ACC112 (cell line): Measurements from ENCODE around the gene CAPRIN2.

ENCODE experiments used
- H2AFZ ChIP-seq: fragments of 200-600 bp; sonication (generic); one replicate; pipeline ENCODE4 v1.6.0; 2017; ENCODE audit warnings: antibody characterized with exemption, low read length; ENCODE audit not compliant: unreplicated experiment
- H3K27ac ChIP-seq: fragments of 200-600 bp; sonication (generic); 2 replicates; pipeline ENCODE4 v1.5.1; 2014; ENCODE audit warnings: low read depth, mild to moderate bottlenecking, antibody characterized with exemption, low read length, moderate library complexity
- H3K27me3 ChIP-seq: fragments of 200-600 bp; sonication (generic); 2 replicates; pipeline ENCODE4 v1.6.1; 2014; ENCODE audit warnings: mild to moderate bottlenecking, antibody characterized with exemption, low read length, moderate library complexity, mixed read lengths; ENCODE audit not compliant: insufficient read depth
- H3K36me3 ChIP-seq: fragments of 200-600 bp; sonication (generic); 2 replicates; pipeline ENCODE4 v1.6.1; 2016; ENCODE audit warnings: mild to moderate bottlenecking, antibody characterized with exemption, low read length, moderate library complexity, mixed read lengths; ENCODE audit not compliant: insufficient read depth
- H3K4me1 ChIP-seq: fragments of 200-600 bp; sonication (generic); one replicate; pipeline ENCODE4 v1.6.1; 2016; ENCODE audit warnings: low read length, mixed read lengths; ENCODE audit not compliant: insufficient read depth, unreplicated experiment, control insufficient read depth
- H3K4me3 ChIP-seq: fragments of 200-600 bp; sonication (generic); 2 replicates; pipeline ENCODE4 v1.5.1; 2014; ENCODE audit warnings: mild to moderate bottlenecking, low read depth, low read length
- H3K79me2 ChIP-seq: fragments of 200-600 bp; sonication (generic); one replicate; pipeline ENCODE4 v1.6.0; 2016; ENCODE audit warnings: low read length; ENCODE audit not compliant: control insufficient read depth, unreplicated experiment, insufficient read depth

Gene CAPRIN2

DNA sequence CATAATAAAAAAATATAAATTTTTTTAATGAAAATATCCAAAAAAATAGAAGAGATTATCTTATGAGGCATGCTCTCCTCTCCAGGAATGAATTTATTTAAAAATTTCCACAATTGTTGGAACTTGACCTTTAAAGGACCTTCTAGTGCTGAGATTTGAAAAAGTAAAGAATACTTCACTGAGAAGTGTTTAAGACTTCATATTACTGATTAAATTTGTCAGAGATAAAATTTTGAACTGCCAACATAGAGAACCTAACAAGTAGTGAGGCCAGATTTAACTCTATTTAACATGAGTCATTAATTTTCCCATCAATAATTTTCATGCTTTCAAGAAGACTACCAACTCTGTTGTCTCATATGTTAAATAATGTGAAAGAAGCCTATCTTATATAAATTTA lies 14.5 kb downstream of the CAPRIN2 start:
- no peak overlapping the region for H3K27ac ChIP-seq
- H3K4me3 ChIP-seq = no peak overlapping the region
- no peak overlapping the region for H2AFZ ChIP-seq
- H3K79me2 ChIP-seq = peaks cover 58% of the 10 kb centered on the region
- no peaks in the 10 kb centered on the region for H3K4me1 ChIP-seq
- H3K36me3 ChIP-seq = peaks cover 28% of the 10 kb centered on the region
- no peaks in the 10 kb centered on the region for H3K27me3 ChIP-seq

DNA sequence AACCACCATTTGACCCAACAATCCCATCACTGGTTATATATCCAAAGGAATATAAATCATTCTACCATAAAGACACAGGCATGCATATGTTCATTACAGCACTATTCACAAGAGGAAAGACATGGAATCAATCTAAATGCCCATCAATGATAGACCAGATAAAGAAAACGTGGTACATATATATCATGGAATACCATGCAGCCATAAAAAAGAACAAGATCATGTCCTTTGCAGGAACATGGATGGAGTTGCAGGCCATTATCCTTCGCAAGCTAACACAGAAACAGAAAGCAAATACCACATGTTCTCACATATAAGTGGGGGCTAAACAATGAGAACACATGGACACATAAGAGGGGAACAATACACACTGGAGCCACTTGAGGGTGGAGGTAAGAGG lies 15.7 kb downstream of the CAPRIN2 start:
- Histone ChIP-seq H3K27me3 (no peaks in the 10 kb centered on the region), H3K4me3 (no peak overlapping the region), H3K79me2 (peaks cover 51% of the 10 kb centered on the region), H3K27ac (no peak overlapping the region), H3K4me1 (no peaks in the 10 kb centered on the region), H2AFZ (no peak overlapping the region), H3K36me3 (peaks cover 29% of the 10 kb centered on the region)

DNA sequence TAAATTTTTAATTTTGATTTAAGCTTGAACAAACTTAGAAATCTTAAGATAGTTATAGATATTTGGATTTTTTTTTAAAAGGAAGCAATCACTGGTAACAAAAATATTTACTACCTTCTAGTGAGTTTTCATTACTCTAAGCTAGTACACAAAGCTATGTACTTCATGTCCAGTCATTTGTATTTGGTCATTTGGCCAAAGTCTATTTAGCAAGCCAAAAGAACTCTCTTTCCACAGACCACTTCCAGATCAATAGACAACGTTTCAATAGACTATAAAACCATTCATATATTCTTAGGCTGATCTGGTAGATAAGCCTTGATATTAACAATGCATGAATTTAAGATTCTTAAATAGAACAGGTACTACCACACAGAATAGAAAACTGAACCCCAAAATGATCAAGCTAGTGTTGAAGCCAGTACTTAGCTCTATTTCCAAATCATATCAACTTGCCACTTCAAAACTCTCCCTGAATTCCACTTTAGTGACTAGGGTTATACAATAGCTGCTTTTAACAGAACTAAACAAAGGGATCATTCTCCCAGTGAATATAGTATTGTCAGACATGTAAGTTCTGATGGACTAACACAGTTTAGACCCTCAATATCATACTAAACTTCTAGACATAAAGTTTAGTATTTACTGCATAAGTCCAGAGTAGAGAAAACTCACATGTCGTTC lies 21.7 kb downstream of the CAPRIN2 start:
- Histone ChIP-seq H3K4me1 (no peaks in the 10 kb centered on the region), H3K36me3 (peaks cover 34% of the 10 kb centered on the region), H3K27ac (no peak overlapping the region), H3K79me2 (peaks cover 17% of the 10 kb centered on the region), H3K27me3 (no peaks in the 10 kb centered on the region), H2AFZ (no peak overlapping the region), H3K4me3 (no peak overlapping the region)

DNA sequence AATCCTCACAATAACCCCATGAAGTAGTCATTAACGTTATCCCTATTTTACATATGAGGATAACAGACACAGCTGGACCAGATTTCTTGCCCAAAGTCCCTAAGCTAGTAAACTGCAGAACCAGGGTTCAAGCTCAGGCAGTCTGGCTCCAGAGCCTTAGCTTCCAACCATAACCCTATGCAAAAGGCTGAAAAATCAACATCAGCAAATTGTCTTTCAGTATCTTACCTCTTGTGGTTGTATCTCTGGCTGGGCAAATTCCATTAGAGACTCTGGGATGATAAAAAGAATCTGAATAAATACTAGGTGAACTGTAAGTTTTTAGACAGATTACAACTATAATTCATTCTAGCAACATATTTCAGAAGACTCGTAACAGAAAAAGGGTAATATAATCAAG lies 24.7 kb downstream of the CAPRIN2 start:
- Histone ChIP-seq H3K27ac (no peak overlapping the region), H3K27me3 (no peaks in the 10 kb centered on the region), H3K36me3 (peaks cover 34% of the 10 kb centered on the region), H2AFZ (no peak overlapping the region), H3K79me2 (peaks cover 22% of the 10 kb centered on the region), H3K4me3 (no peak overlapping the region), H3K4me1 (peaks cover 22% of the 10 kb centered on the region)

DNA sequence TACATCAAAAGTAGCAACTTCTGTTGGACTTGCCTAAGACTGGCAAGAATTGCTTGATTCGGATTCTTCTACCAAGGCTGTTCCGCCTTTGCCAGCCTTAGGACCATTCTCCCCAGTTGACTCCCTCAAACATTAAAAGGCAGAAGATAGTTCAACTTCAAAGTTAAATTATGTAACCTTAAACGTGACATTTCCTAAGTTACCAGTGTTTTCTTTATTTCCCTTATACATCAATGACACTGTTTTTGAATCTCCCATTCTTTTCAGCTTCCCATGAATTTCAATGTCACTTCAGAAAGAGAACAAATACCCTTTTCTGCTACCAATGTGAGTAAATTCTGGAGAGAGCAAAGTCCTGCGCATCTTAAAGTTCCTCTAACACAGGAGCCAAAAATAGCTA lies 25.2 kb downstream of the CAPRIN2 start:
- Histone ChIP-seq H3K4me1 (peaks cover 25% of the 10 kb centered on the region), H3K79me2 (peaks cover 26% of the 10 kb centered on the region), H3K4me3 (no peak overlapping the region), H2AFZ (no peak overlapping the region), H3K27me3 (no peaks in the 10 kb centered on the region), H3K27ac (no peak overlapping the region), H3K36me3 (peaks cover 37% of the 10 kb centered on the region)

DNA sequence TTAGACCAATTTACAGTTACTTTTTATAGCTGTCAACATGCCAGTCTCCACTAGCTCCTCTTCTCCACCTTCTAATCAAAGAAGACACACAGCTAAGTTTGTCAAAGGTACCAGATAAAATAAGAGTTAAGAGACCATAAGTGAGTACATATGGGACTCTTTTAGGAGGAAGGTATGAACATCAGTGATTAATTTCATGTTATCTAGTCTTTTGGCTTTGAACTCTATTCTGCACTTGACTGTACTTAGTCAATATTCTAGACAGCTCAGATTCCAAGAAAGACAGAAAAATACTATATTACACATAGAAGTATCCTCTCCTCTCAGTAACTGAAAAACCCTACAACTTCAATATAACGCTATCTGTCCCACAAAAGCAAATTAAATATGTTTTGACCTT lies 28.1 kb downstream of the CAPRIN2 start:
- peaks cover 46% of the 10 kb centered on the region for H3K36me3 ChIP-seq

DNA sequence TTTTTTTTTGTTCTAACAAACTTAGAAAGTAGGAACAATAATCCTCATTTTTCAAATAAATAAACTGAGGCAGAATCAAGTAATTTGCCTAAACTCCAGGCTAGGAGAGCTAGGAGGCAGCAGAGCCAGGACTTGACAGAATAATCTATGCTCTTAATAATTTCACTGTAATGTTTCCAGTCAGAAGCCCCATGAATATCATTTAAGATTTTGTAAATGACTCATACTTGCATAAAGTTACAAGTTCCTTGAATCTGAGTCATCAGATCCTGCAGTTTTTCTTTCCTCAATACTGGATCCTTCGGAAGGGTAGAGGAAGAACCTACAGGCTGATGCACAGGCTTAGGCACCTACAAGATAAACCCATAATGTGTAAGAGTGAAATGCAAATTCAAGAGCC lies 29.0 kb downstream of the CAPRIN2 start:
- Histone ChIP-seq H2AFZ (no peak overlapping the region), H3K4me3 (peak overlapping the region; percentile 18; the same call in 1 of the 2 replicates), H3K27ac (peak overlapping the region; percentile 59), H3K27me3 (no peaks in the 10 kb centered on the region), H3K4me1 (peaks cover 25% of the 10 kb centered on the region), H3K36me3 (peaks cover 52% of the 10 kb centered on the region), H3K79me2 (peaks cover 39% of the 10 kb centered on the region)

More for the DNA sequence above, 28.1 kb downstream of the CAPRIN2 start:
- Histone ChIP-seq H3K4me1 (peaks cover 25% of the 10 kb centered on the region), H3K27me3 (no peaks in the 10 kb centered on the region), H2AFZ (no peak overlapping the region), H3K4me3 (no peak overlapping the region), H3K27ac (peak overlapping the region; percentile 59; the same call in 1 of the 2 replicates), H3K79me2 (peaks cover 39% of the 10 kb centered on the region)

DNA sequence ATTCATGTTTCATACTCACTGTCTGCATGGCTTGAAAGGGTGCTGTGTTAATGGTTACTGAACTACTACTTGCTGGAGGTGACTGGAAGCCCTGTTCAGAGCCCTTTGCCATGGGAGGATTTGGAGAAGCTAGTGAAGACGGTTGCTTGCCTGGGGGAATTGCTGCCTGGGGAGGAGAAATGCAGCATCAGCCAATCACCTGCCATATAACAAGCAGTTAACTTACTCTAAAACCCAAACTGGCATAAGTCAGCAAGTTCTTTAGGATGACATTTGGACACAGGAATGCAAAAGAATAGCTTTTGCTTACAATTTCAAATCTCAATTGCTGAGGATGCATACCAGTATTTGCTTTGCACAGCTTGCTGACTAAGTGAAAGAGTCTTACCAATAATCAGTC lies 35.7 kb downstream of the CAPRIN2 start:
- Histone ChIP-seq H3K4me3 (no peak overlapping the region), H2AFZ (no peak overlapping the region), H3K27ac (no peak overlapping the region), H3K4me1 (peaks cover 5% of the 10 kb centered on the region), H3K27me3 (no peaks in the 10 kb centered on the region), H3K79me2 (peaks cover 8% of the 10 kb centered on the region), H3K36me3 (peaks cover 51% of the 10 kb centered on the region)

DNA sequence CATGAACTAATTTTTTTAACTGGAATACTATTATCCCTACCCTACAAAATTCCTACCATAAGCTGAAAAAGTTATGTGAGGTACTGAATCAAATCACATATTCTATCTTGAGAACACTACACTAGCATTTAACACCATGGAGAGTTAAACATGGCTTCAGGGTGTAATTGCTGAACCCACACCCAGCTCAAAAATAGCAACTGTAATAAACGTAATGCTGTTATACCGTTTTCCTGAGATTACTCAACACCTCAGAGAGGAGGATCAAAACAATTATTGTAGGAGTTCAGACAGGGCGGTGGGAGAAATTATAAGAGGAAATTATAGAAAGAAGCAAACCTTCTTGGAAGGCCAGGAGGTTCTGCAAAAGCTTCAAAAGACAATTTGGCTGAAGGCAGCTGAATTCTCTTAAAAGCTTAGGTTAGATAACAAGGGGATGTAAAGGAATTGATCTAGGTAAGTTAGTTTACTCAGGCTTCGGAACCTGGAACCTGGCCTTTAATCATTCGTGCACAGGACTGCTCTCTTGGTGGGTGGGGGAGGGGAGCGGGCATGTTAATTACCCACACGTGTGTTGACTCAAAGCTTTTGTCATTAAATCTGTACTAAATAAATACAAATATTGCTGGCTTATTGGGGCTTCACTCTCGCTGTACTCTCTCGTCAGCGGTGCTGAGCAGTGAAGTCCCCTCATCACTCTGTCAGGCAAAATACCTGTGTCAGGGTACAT lies 47.0 kb downstream of the CAPRIN2 start:
- Histone ChIP-seq H2AFZ (no peak overlapping the region), H3K36me3 (peaks cover 25% of the 10 kb centered on the region), H3K4me3 (no peak overlapping the region), H3K27me3 (no peaks in the 10 kb centered on the region), H3K79me2 (no peaks in the 10 kb centered on the region), H3K4me1 (no peaks in the 10 kb centered on the region), H3K27ac (no peak overlapping the region)

DNA sequence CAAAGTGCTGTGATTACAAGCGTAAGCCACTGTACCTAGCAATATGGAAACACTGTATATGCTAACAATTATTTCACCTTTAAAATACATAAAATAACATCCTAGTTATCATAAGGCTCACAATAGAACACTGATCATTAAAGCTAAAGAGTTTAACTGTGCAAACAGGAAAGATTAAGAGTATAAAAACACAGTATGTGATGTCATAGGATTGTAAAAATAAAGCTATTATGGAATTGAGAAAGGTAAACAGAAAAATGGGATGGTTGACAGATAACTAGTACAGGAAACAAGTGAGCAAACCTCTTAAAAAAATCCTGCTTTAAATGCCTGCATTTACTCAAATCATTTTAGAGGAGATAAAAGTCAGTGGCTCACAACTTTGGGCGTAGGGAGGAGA lies 48.3 kb downstream of the CAPRIN2 start:
- Histone ChIP-seq H3K4me3 (no peak overlapping the region), H2AFZ (no peak overlapping the region), H3K4me1 (no peaks in the 10 kb centered on the region), H3K79me2 (no peaks in the 10 kb centered on the region), H3K36me3 (peaks cover 20% of the 10 kb centered on the region), H3K27me3 (no peaks in the 10 kb centered on the region), H3K27ac (no peak overlapping the region)

DNA sequence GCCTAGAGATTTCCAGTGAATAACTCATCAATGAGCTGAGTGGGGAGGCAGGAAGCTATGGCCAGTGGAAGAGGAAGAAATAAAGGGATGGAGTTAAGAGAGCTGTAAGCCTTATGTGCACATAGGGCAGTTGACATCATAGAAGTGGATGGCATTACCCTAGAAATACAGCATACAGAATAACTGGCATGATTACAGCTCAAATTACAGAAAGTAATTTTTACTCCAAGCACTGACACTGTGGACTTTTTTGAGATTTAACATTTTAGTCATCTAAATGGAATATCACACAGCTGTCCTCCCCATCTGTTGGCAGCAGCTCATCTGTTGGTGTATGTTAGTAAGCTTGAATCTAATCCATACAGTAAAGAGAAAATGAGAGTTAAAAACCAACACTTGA lies 53.7 kb downstream of the CAPRIN2 start:
- Histone ChIP-seq H3K79me2 (no peaks in the 10 kb centered on the region), H2AFZ (no peak overlapping the region), H3K27me3 (no peaks in the 10 kb centered on the region), H3K36me3 (no peaks in the 10 kb centered on the region), H3K4me3 (no peak overlapping the region), H3K4me1 (peaks cover 12% of the 10 kb centered on the region), H3K27ac (no peak overlapping the region)
